RWPE2 (cell line): Measurements from ENCODE around the gene UNCX.

Experiments
- ATAC-seq: fragments of 200-7000 bp; cut with Tn5 transposase; 3 replicates; pipeline ENCODE4 v1.9.1; 2021; ENCODE audit warnings: low read depth
- DNase-seq: peaks from one replicate; pipeline ENCODE4 v3.0.0-alpha.2; 2020; ENCODE audit warnings: low spot score
- H3K27ac ChIP-seq: fragments of 450-650 bp; 2 replicates; pipeline ENCODE4 v1.5.1; 2017; ENCODE audit warnings: mild to moderate bottlenecking; ENCODE audit not compliant: poor library complexity, severe bottlenecking
- H3K27me3 ChIP-seq: fragments of 250-450 bp; sonication (Bioruptor Pico); 2 replicates; pipeline ENCODE4 v1.5.1; 2021; ENCODE audit warnings: mild to moderate bottlenecking, moderate library complexity; ENCODE audit not compliant: insufficient read depth, poor library complexity, severe bottlenecking
- H3K36me3 ChIP-seq: fragments of 250-450 bp; sonication (Bioruptor Pico); 2 replicates; pipeline ENCODE4 v1.5.1; 2020; ENCODE audit warnings: low read depth, mild to moderate bottlenecking, moderate library complexity
- H3K4me1 ChIP-seq: fragments of 250-450 bp; sonication (Bioruptor Pico); 2 replicates; pipeline ENCODE4 v1.5.1; 2021; ENCODE audit warnings: mild to moderate bottlenecking, moderate library complexity; ENCODE audit not compliant: insufficient read depth, poor library complexity, severe bottlenecking
- H3K4me3 ChIP-seq: fragments of 250-450 bp; sonication (Bioruptor Pico); 2 replicates; pipeline ENCODE4 v1.5.1; 2021; ENCODE audit warnings: mild to moderate bottlenecking, moderate library complexity; ENCODE audit not compliant: severe bottlenecking
- H3K9me3 ChIP-seq: fragments of 250-450 bp; sonication (Bioruptor Pico); 2 replicates; pipeline ENCODE4 v1.5.1; 2021; ENCODE audit warnings: mild to moderate bottlenecking, moderate library complexity; ENCODE audit not compliant: severe bottlenecking
- CTCF ChIP-seq: fragments of 450-650 bp; IDR thresholded peaks from one replicate; pipeline ENCODE4 v1.5.1; 2017; ENCODE audit warnings: mild to moderate bottlenecking, moderate library complexity; ENCODE audit not compliant: poor library complexity, severe bottlenecking

UNCX gene

GRCh38 chr7:1228545-1229201 is 4.0 kb upstream of the UNCX start:
- DNase-seq: no peak
- H3K27me3 ChIP-seq: peaks cover 83% of the 10 kb centered on the region
- ATAC-seq: no peak

DNA sequence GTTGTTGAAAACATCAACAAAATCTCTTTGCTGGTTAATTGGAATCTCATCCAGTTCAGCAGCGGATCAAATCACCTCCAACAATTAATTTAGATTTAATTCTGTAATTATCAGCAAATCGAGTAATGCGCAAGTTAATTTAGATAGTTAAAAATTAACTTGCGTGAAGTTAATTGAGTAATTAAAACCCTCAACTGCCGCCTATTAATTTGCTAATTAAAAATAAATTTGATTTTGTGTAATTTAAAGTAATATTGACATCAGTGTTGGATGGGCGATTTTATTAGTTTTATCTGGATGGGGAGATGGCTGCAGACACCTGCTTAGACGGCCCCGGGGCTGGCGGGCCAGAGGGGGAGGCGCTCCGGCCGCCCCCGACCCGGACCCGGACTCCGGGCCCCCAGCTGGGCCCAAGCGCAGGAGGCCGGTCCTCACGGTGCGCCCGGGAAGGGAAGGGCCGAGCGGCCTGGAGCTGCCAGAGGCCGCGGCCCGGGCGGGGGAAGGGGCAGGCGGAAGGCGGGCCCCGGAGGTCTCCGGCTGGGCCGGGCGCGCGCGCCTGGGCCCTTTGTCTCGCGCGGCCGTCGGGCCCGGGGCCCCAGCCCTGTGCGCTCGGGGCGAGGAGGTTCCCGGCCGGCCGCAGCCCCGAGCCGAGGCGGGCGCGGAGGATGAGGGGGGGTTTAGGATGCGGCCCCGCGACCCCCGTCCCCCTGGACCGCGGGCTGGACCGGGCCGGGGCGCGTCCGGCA is 3.3 kb upstream of the UNCX start:
- peaks cover 83% of the 10 kb centered on the region for H3K27me3 ChIP-seq
- DNase-seq: no peak
- no peaks in the 10 kb centered on the region for H3K9me3 ChIP-seq
- H3K36me3 ChIP-seq: no peaks in the 10 kb centered on the region
- no peak overlapping the region for H3K27ac ChIP-seq
- TF ChIP-seq CTCF: no peak
- no peaks in the 10 kb centered on the region for H3K4me1 ChIP-seq
- ATAC-seq: no peak
- no peak overlapping the region for H3K4me3 ChIP-seq

More at GRCh38 chr7:1228545-1229201, 4.0 kb upstream of the UNCX start:
- no peak overlapping the region for H3K27ac ChIP-seq
- no peaks in the 10 kb centered on the region for H3K9me3 ChIP-seq
- H3K4me3 ChIP-seq: no peak overlapping the region
- TF ChIP-seq CTCF: no peak
- H3K4me1 ChIP-seq: no peaks in the 10 kb centered on the region
- no peaks in the 10 kb centered on the region for H3K36me3 ChIP-seq

- Histone ChIP-seq H3K27ac (no peak overlapping the region), H3K9me3 (no peaks in the 10 kb centered on the region), H3K36me3 (no peaks in the 10 kb centered on the region), H3K4me1 (no peaks in the 10 kb centered on the region), H3K27me3 (peaks cover 84% of the 10 kb centered on the region), H3K4me3 (no peak overlapping the region)
- DNase-seq (no peak), ATAC-seq (no peak)
- no peak for TF ChIP-seq CTCF
Observed at GRCh38 chr7:1229956-1230355, 2.7 kb upstream of the UNCX start.

GRCh38 chr7:1230411-1231213 is 2.1 kb upstream of the UNCX start:
- no peaks in the 10 kb centered on the region for H3K36me3 ChIP-seq
- H3K4me1 ChIP-seq: no peaks in the 10 kb centered on the region
- H3K4me3 ChIP-seq: no peak overlapping the region
- ATAC-seq: no peak
- no peaks in the 10 kb centered on the region for H3K9me3 ChIP-seq
- H3K27ac ChIP-seq: no peak overlapping the region
- H3K27me3 ChIP-seq: peaks cover 84% of the 10 kb centered on the region
- no peak for TF ChIP-seq CTCF
- DNase-seq: no peak
